HG03558 (cell line): Measurements from ENCODE around the gene TPMT.
"Not testable (repeated sequence)": the region's sequence is repeated elsewhere in the genome, so short reads cannot be mapped to it uniquely, and the experiment has no call there.

Experiments
- ATAC-seq: cut with Tn5 transposase; IDR thresholded peaks from one replicate; pipeline ENCODE4 v1.9.1; 2021; ENCODE audit warnings: moderate number of reproducible peaks; ENCODE audit not compliant: unreplicated experiment; ENCODE audit errors: extremely low read depth

Gene TPMT

GRCh38 chr6:18154507-18155149 is at the start of gene TPMT:
Gene TPMT, minus strand, starts transcription at chr6:18155077. Its CDS starts 5,950 bp downstream, at chr6:18149127.
- ATAC-seq: peak; percentile 31

- no peak for ATAC-seq
Observed at GRCh38 chr6:18203786-18204185, 48.9 kb upstream of the TPMT start.

GRCh38 chr6:18192026-18192425 is 37.1 kb upstream of the TPMT start:
- ATAC-seq: no peak

GRCh38 chr6:18189196-18189595 is 34.3 kb upstream of the TPMT start:
- ATAC-seq: no peak

GRCh38 chr6:18187701-18188100 is 32.8 kb upstream of the TPMT start:
- no peak for ATAC-seq

- no peak for ATAC-seq
Observed at GRCh38 chr6:18186540-18187250, 31.8 kb upstream of the TPMT start.

GRCh38 chr6:18186033-18186432 is 31.2 kb upstream of the TPMT start:
- no peak for ATAC-seq

GRCh38 chr6:18185624-18186023 is 30.7 kb upstream of the TPMT start:
- no peak for ATAC-seq

- ATAC-seq: no peak
Observed at GRCh38 chr6:18183766-18184165, 28.9 kb upstream of the TPMT start.

GRCh38 chr6:18182568-18182967 is 27.7 kb upstream of the TPMT start:
- no peak for ATAC-seq

GRCh38 chr6:18179770-18180356 is 25.0 kb upstream of the TPMT start:
- no peak for ATAC-seq

- no peak for ATAC-seq
Observed at GRCh38 chr6:18178960-18179615, 24.2 kb upstream of the TPMT start.

- ATAC-seq: no peak
Observed at GRCh38 chr6:18177286-18177965, 22.5 kb upstream of the TPMT start.

- ATAC-seq: not testable (repeated sequence)
Observed at GRCh38 chr6:18176198-18176597, 21.3 kb upstream of the TPMT start.

GRCh38 chr6:18171871-18172270 is 17.0 kb upstream of the TPMT start:
- no peak for ATAC-seq

- no peak for ATAC-seq
Observed at GRCh38 chr6:18168264-18168663, 13.4 kb upstream of the TPMT start.

- ATAC-seq: no peak
Observed at GRCh38 chr6:18166312-18167036, 11.6 kb upstream of the TPMT start.

GRCh38 chr6:18165751-18166150 is 10.9 kb upstream of the TPMT start:
- no peak for ATAC-seq

GRCh38 chr6:18162401-18162800 is 7.5 kb upstream of the TPMT start:
- no peak for ATAC-seq

GRCh38 chr6:18161431-18161830 is 6.6 kb upstream of the TPMT start:
- no peak for ATAC-seq
